T-helper 2 cell treated with Interferon-gamma antibody and Interleukin-4, amounts not matched to agents 5 μg/mL and 100 μg/mL, for 36 hours (primary cell): ENCODE results near the gene ALLC.
"Not testable (repeated sequence)": the region's sequence is repeated elsewhere in the genome, so short reads cannot be mapped to it uniquely, and the experiment has no call there.

Experiments
- DNase-seq: peaks from one replicate; pipeline ENCODE4 v3.0.0; 2021; ENCODE audit warnings: low spot score
- H3K27ac Mint-ChIP-seq: one replicate; pipeline ENCODE4 v1.8.0; 2021; ENCODE audit warnings: mild to moderate bottlenecking, mixed read lengths
- H3K27me3 Mint-ChIP-seq: one replicate; pipeline ENCODE4 v1.8.0; 2021; ENCODE audit warnings: low read depth, mixed read lengths
- H3K36me3 Mint-ChIP-seq: one replicate; pipeline ENCODE4 v1.8.0; 2021; ENCODE audit warnings: low read depth, mixed read lengths
- H3K4me1 Mint-ChIP-seq: one replicate; pipeline ENCODE4 v1.8.0; 2021; ENCODE audit warnings: low read depth, mixed read lengths
- H3K4me3 Mint-ChIP-seq: one replicate; pipeline ENCODE4 v1.8.0; 2022; ENCODE audit warnings: mild to moderate bottlenecking, moderate library complexity, mixed read lengths
- H3K9me3 Mint-ChIP-seq: one replicate; pipeline ENCODE4 v1.8.0; 2021; ENCODE audit warnings: mixed read lengths

The ALLC gene

DNA sequence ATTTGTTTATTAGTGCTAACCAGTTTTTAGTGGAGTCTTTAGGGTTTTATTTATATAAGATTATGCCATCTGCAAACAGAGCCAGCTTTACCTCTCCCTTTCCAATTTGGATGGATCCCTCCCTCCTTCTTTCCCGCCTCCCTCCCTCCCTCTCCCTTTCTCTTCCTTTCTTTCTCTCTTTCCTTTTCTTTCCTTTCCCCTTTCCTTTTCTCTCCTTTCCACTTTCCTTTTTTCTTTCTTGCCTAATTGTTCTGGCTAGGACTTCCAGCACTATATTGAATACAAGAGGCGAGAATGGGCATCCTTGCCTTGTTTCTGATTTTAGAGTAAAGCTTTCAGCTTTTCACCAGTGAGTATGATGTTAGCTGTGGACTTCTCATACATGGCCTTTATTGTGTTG is 39.0 kb upstream of the ALLC start:
- Mint-ChIP-seq H3K4me1 (no peaks in the 10 kb centered on the region), H3K9me3 (peaks cover 5% of the 10 kb centered on the region), H3K27ac (no peak overlapping the region), H3K4me3 (no peak overlapping the region), H3K27me3 (peaks cover 10% of the 10 kb centered on the region), H3K36me3 (no peaks in the 10 kb centered on the region)
- no peak for DNase-seq

DNA sequence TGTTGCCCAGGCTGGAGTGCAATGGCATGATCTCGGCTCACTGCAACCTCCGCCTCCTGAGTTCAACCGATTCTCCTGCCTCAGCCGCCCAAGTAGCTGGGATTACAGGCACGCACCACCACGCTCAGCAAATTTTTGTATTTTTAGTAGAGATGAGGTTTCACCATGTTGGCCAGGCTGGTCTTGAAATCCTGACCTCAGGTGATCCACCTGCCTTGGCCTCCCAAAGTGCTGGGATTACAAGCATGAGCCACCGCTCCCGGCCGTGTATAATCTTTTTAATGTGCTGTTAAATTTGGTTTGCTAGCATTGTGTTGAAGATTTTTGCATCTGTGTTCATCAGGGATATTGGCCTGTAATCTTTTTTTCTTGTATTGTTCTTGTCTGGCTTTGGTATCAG is 38.3 kb upstream of the ALLC start:
- not testable (repeated sequence) for DNase-seq, H3K27ac Mint-ChIP-seq, H3K4me1 Mint-ChIP-seq, H3K36me3 Mint-ChIP-seq, H3K9me3 Mint-ChIP-seq, H3K4me3 Mint-ChIP-seq
- H3K27me3 Mint-ChIP-seq: peaks cover 12% of the 10 kb centered on the region

- no peak overlapping the region for H3K27ac Mint-ChIP-seq
- no peak overlapping the region for H3K4me3 Mint-ChIP-seq
- no peaks in the 10 kb centered on the region for H3K36me3 Mint-ChIP-seq
- no peak for DNase-seq
- H3K9me3 Mint-ChIP-seq: peaks cover 5% of the 10 kb centered on the region
- H3K4me1 Mint-ChIP-seq: no peaks in the 10 kb centered on the region
- H3K27me3 Mint-ChIP-seq: peaks cover 12% of the 10 kb centered on the region
Observed at GRCh38 chr2:3620834-3621233, 37.2 kb upstream of the ALLC start.

GRCh38 chr2:3622967-3623366 is 35.0 kb upstream of the ALLC start:
- H3K4me3 Mint-ChIP-seq: no peak overlapping the region
- H3K36me3 Mint-ChIP-seq: no peaks in the 10 kb centered on the region
- no peak overlapping the region for H3K27ac Mint-ChIP-seq
- H3K4me1 Mint-ChIP-seq: no peaks in the 10 kb centered on the region
- H3K9me3 Mint-ChIP-seq: no peaks in the 10 kb centered on the region
- peaks cover 12% of the 10 kb centered on the region for H3K27me3 Mint-ChIP-seq
- DNase-seq: no peak

DNA sequence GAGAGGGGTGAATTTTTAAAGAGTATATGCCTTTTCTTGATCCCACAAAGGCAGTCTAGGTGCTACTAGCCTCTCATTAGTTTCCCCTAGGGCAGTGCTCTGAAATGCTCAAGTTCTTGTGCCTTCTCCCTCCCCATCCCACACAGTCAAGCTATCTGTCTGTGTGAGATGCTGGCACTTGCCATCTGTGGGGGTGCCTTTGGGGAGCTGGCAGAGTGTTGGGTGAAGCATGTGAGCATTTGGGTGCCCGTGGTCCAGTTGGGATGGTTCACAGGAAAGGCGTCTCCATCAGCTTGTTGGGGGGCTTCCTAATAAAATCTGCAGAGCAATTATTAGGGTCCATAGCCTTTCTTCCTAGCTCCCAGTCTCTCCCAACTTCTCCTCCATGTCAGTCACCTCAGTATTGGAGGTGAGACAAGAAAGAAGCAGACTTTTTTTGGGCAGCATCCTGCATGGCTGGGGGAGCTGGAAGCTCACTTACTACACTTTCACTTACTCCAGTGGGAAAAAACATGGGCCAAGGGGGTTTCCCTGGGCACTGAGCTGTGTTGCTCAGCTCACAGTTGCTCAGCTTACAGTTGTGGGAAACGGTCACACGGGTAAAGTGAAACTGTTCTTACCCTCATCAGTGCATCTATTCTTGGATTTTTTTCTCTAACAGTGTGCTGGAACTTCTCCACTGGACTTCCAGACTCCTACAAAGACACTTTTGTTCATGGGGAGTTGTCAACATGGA is 33.8 kb upstream of the ALLC start:
- no peak for DNase-seq

DNA sequence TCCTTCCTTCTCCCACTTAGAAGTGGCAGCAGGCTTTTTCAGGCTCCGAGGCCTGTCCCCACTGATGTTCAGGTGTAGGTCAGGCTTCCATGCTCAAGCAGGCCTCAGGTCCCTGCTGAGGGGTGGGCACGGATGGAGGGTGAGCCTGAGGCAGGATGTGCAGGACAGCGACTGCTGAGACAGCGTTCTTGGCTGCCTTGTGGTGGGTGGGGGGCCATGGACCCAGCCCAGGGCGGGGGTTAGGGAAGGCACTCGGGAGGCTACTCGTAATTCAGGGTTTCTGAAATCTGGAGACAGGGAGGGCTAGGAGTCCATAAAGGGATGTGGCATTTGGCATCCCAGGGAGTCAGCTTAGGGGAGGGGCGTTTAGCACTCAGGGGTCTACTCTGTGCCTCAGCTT is 32.8 kb upstream of the ALLC start:
- Mint-ChIP-seq H3K9me3 (no peaks in the 10 kb centered on the region), H3K36me3 (no peaks in the 10 kb centered on the region), H3K27ac (no peak overlapping the region), H3K4me1 (no peaks in the 10 kb centered on the region), H3K27me3 (peaks cover 12% of the 10 kb centered on the region), H3K4me3 (no peak overlapping the region)
- DNase-seq: no peak

More for the DNA sequence above, 33.8 kb upstream of the ALLC start:
- no peak overlapping the region for H3K4me3 Mint-ChIP-seq
- no peaks in the 10 kb centered on the region for H3K9me3 Mint-ChIP-seq
- H3K27me3 Mint-ChIP-seq: peaks cover 12% of the 10 kb centered on the region
- H3K36me3 Mint-ChIP-seq: no peaks in the 10 kb centered on the region
- no peaks in the 10 kb centered on the region for H3K4me1 Mint-ChIP-seq
- no peak overlapping the region for H3K27ac Mint-ChIP-seq

DNA sequence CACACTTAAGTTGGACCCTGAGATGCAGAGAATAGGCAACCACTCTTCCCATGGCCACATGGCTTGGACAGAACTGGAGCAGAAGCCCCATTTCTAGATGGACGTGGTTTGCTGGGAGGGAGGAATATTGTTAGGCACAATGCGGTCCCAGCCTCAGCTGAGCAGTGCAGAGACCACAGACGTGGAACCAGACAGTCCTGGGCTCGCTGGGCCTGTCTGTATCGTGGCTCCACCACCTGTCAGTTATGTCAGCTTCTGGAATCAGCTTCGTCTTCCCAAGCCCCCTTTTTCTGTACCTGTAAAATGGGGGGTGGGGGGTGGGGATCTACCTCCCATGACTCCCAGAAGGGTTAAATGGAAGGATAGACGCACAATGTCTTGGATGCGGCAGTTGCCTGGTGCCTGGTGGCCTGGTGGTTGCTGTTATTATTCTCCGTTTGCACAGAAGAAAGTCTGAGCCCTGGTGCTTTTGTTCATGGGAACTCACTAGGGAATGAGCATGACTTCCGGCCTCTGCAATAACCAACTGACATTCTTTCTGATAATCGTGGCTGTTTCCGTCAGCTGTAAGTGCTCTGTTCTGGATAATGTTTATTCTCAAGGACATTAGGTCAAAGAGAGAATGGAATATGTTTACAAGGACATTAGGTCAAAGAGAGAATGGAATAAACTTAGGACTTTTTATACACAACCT is 31.7 kb upstream of the ALLC start:
- DNase-seq: no peak
- no peaks in the 10 kb centered on the region for H3K36me3 Mint-ChIP-seq
- no peaks in the 10 kb centered on the region for H3K4me1 Mint-ChIP-seq
- H3K9me3 Mint-ChIP-seq: no peaks in the 10 kb centered on the region
- H3K4me3 Mint-ChIP-seq: no peak overlapping the region
- H3K27ac Mint-ChIP-seq: no peak overlapping the region
- H3K27me3 Mint-ChIP-seq: peaks cover 9% of the 10 kb centered on the region

GRCh38 chr2:3626812-3627499 is 31.0 kb upstream of the ALLC start:
- no peak for DNase-seq
- no peaks in the 10 kb centered on the region for H3K4me1 Mint-ChIP-seq
- H3K4me3 Mint-ChIP-seq: no peak overlapping the region
- H3K9me3 Mint-ChIP-seq: no peaks in the 10 kb centered on the region
- no peak overlapping the region for H3K27ac Mint-ChIP-seq
- H3K36me3 Mint-ChIP-seq: no peaks in the 10 kb centered on the region
- peaks cover 9% of the 10 kb centered on the region for H3K27me3 Mint-ChIP-seq

- no peaks in the 10 kb centered on the region for H3K9me3 Mint-ChIP-seq
- no peaks in the 10 kb centered on the region for H3K4me1 Mint-ChIP-seq
- no peak overlapping the region for H3K27ac Mint-ChIP-seq
- H3K36me3 Mint-ChIP-seq: no peaks in the 10 kb centered on the region
- peaks cover 9% of the 10 kb centered on the region for H3K27me3 Mint-ChIP-seq
- DNase-seq: no peak
- no peak overlapping the region for H3K4me3 Mint-ChIP-seq
Observed at GRCh38 chr2:3627500-3628100, 30.4 kb upstream of the ALLC start.

DNA sequence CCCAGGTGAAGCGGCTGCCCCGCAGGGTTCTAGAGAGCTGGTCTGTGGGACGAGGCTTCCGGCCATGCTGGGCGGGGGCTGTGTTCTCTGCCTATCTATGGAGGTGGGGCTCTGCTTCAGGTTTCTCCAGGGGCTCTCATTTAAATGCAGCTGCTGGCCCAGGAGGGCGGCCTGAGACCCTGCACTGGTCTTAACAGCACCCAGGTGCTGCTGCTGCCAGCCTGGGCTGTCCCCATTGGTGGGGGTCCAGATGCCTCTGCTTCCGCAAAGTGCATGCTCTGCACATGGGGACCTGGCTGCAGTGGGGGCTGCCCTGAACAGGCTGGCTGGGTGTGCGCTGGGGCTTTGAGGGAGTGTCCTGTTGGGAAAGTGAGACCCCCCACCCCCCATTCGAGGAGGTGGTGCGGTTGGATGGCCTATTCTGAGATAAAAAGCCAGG is 29.7 kb upstream of the ALLC start:
- Mint-ChIP-seq H3K4me3 (no peak overlapping the region), H3K36me3 (no peaks in the 10 kb centered on the region), H3K27ac (no peak overlapping the region), H3K4me1 (no peaks in the 10 kb centered on the region), H3K27me3 (peaks cover 7% of the 10 kb centered on the region), H3K9me3 (no peaks in the 10 kb centered on the region)
- no peak for DNase-seq

DNA sequence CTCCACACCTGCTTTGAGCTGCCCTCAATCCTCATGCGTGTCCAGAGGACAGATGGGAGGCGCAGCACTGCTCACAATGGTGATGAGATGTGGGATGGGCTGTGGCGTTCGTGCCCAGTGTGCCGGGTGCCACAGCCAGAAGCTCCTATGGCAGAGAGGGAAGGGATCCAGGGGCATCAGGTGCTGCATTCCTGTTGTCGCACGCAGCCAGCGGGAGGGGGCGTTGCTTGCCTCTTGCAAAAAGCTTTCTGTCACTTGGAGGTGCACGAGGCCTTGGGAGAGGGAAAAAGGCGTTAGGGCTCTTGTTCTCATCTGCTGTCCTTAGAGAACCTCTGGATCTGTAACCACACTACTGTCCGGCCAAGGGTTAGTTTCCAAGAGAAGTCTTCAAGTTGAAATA is 29.2 kb upstream of the ALLC start:
- no peak overlapping the region for H3K27ac Mint-ChIP-seq
- no peaks in the 10 kb centered on the region for H3K9me3 Mint-ChIP-seq
- no peaks in the 10 kb centered on the region for H3K4me1 Mint-ChIP-seq
- H3K36me3 Mint-ChIP-seq: no peaks in the 10 kb centered on the region
- H3K4me3 Mint-ChIP-seq: no peak overlapping the region
- peaks cover 2% of the 10 kb centered on the region for H3K27me3 Mint-ChIP-seq
- DNase-seq: no peak

GRCh38 chr2:3630631-3631030 is 27.4 kb upstream of the ALLC start:
- H3K36me3 Mint-ChIP-seq: no peaks in the 10 kb centered on the region
- no peak for DNase-seq
- H3K27me3 Mint-ChIP-seq: no peaks in the 10 kb centered on the region
- no peak overlapping the region for H3K4me3 Mint-ChIP-seq
- no peaks in the 10 kb centered on the region for H3K4me1 Mint-ChIP-seq
- no peak overlapping the region for H3K27ac Mint-ChIP-seq
- H3K9me3 Mint-ChIP-seq: no peaks in the 10 kb centered on the region

- Mint-ChIP-seq H3K4me3 (no peak overlapping the region), H3K27ac (no peak overlapping the region), H3K4me1 (no peaks in the 10 kb centered on the region), H3K36me3 (no peaks in the 10 kb centered on the region), H3K9me3 (no peaks in the 10 kb centered on the region), H3K27me3 (no peaks in the 10 kb centered on the region)
- DNase-seq: no peak
Observed at GRCh38 chr2:3631161-3631850, 26.7 kb upstream of the ALLC start.
